Neuronal stem cell (in vitro differentiated cells): Measurements from ENCODE around the gene IL1RAPL2.

Experiments
- DNase-seq: peaks from one replicate; pipeline ENCODE4 v3.0.0-alpha.2; 2013; ENCODE audit warnings: low spot score
- H2AFZ ChIP-seq: one replicate; pipeline ENCODE4 v1.6.1; 2013; ENCODE audit warnings: mild to moderate bottlenecking, low read length, inconsistent platforms
- H2AK5ac ChIP-seq: 2 replicates; pipeline ENCODE4 v1.6.1; 2013; ENCODE audit warnings: low read depth, mild to moderate bottlenecking, inconsistent platforms, low read length, moderate library complexity, mixed read lengths
- H2BK120ac ChIP-seq: 2 replicates; pipeline ENCODE4 v1.6.1; 2013; ENCODE audit warnings: low read depth, mild to moderate bottlenecking, inconsistent platforms, low read length, moderate library complexity, mixed read lengths
- H2BK12ac ChIP-seq: one replicate; pipeline ENCODE4 v1.6.1; 2013; ENCODE audit warnings: low read length, inconsistent platforms
- H2BK15ac ChIP-seq: 2 replicates; pipeline ENCODE4 v1.6.1; 2013; ENCODE audit warnings: mild to moderate bottlenecking, low read length, inconsistent platforms, mixed read lengths
- H2BK5ac ChIP-seq: one replicate; pipeline ENCODE4 v1.6.1; 2013; ENCODE audit warnings: inconsistent platforms, mild to moderate bottlenecking, low read length, moderate library complexity
- H3K14ac ChIP-seq: one replicate; pipeline ENCODE4 v1.6.1; 2013; ENCODE audit warnings: low read length, inconsistent platforms
- H3K18ac ChIP-seq: 2 replicates; pipeline ENCODE4 v1.6.1; 2013; ENCODE audit warnings: low read length, inconsistent platforms
- H3K23ac ChIP-seq: 2 replicates; pipeline ENCODE4 v1.6.1; 2013; ENCODE audit warnings: low read depth, mild to moderate bottlenecking, mixed read lengths, low read length, inconsistent platforms; ENCODE audit not compliant: poor library complexity
- H3K27ac ChIP-seq: replicated peaks from 3 replicates; pipeline ENCODE4 v1.5.1; 2013; ENCODE audit warnings: low read length, inconsistent platforms
- H3K27me3 ChIP-seq, 3 experiments: 2 replicates each; pipeline ENCODE4 v1.6.1; 2013; ENCODE audit warnings: low read length in 3 of 3, mild to moderate bottlenecking in 2 of 3, inconsistent platforms in 1 of 3, low read depth in 1 of 3, mixed read lengths in 1 of 3, moderate library complexity in 1 of 3; ENCODE audit not compliant: control insufficient read depth in 3 of 3, insufficient read depth in 3 of 3
- H3K36me3 ChIP-seq, 2 donors: replicated peaks in 1 of 2; 2 replicates each; pipeline ENCODE4 v1.6.1; 2013; ENCODE audit warnings: low read length in 2 of 2; ENCODE audit not compliant: control insufficient read depth in 2 of 2, insufficient read depth in 2 of 2
- H3K4ac ChIP-seq: 2 replicates; pipeline ENCODE4 v1.6.1; 2013; ENCODE audit warnings: inconsistent platforms, mild to moderate bottlenecking, low read length, moderate library complexity
- H3K4me1 ChIP-seq, 2 donors: 1 replicate in 1 of 2; 2 replicates in 1 of 2; pipeline ENCODE4 v1.6.1; 2013; ENCODE audit warnings: low read length in 2 of 2, low read depth in 1 of 2; ENCODE audit not compliant: control insufficient read depth in 2 of 2, insufficient read depth in 1 of 2
- H3K4me2 ChIP-seq: one replicate; pipeline ENCODE4 v1.6.1; 2013; ENCODE audit warnings: mild to moderate bottlenecking, low read length, inconsistent platforms; ENCODE audit not compliant: insufficient read depth, poor library complexity, severe bottlenecking
- H3K4me3 ChIP-seq, 2 donors: 2 replicates each; pipeline ENCODE4 v1.5.1; 2013; ENCODE audit warnings: low read length in 2 of 2, mild to moderate bottlenecking in 2 of 2, inconsistent platforms in 1 of 2, moderate library complexity in 1 of 2
- H3K79me1 ChIP-seq: one replicate; pipeline ENCODE4 v1.6.1; 2013; ENCODE audit warnings: low read depth, mild to moderate bottlenecking, inconsistent platforms, low read length, moderate library complexity
- H3K9ac ChIP-seq: one replicate; pipeline ENCODE4 v1.6.1; 2013; ENCODE audit warnings: mild to moderate bottlenecking, low read depth, low read length, inconsistent platforms; ENCODE audit not compliant: poor library complexity
- H3K9me3 ChIP-seq, 2 donors: replicated peaks in 1 of 2; 2 replicates each; pipeline versions ENCODE3 to v1.6.1; 2013; ENCODE audit warnings: low read length in 2 of 2, mild to moderate bottlenecking in 2 of 2, inconsistent platforms in 1 of 2, low read depth in 1 of 2, mixed read lengths in 1 of 2, moderate library complexity in 1 of 2; ENCODE audit not compliant: control insufficient read depth in 2 of 2, insufficient read depth in 1 of 2
- H4K8ac ChIP-seq: one replicate; pipeline ENCODE4 v1.6.1; 2013; ENCODE audit warnings: low read depth, mild to moderate bottlenecking, inconsistent platforms, low read length, moderate library complexity
- H4K91ac ChIP-seq: one replicate; pipeline ENCODE4 v1.6.1; 2013; ENCODE audit warnings: low read length, low read depth, mild to moderate bottlenecking, inconsistent platforms; ENCODE audit not compliant: poor library complexity
- WGBS, 2 donors: extraction: QIAGEN DNeasy Blood & Tissue Kit; methylation state at CpG; one replicate each; pipeline ENCODE4 v1.1.7; 2013; ENCODE audit warnings: missing lambda C conversion rate in 2 of 2, mixed read lengths in 1 of 2; ENCODE audit not compliant: insufficient read length in 2 of 2, insufficient replicate concordance in 1 of 2; ENCODE audit errors: extremely low coverage in 2 of 2; 5-methylcytosine and 5-hydroxymethylcytosine counted together

The IL1RAPL2 gene

GRCh38 chrX:104728456-104728855, 162.5 kb downstream of the IL1RAPL2 start:
- Histone ChIP-seq H2BK12ac (no peak overlapping the region), H4K8ac (no peak overlapping the region), H3K23ac (no peak overlapping the region), H2AK5ac (no peak overlapping the region), H3K14ac (no peak overlapping the region), H3K4me2 (no peak overlapping the region), H3K27me3 (no peaks in the 10 kb centered on the region), H2BK15ac (no peak overlapping the region), H3K4me3 (no peak overlapping the region), H4K91ac (no peak overlapping the region), H2AFZ (no peak overlapping the region), H3K9me3 (no peaks in the 10 kb centered on the region), H3K79me1 (no peaks in the 10 kb centered on the region), H3K36me3 (no peaks in the 10 kb centered on the region), H3K18ac (no peak overlapping the region), H3K4me1 (no peaks in the 10 kb centered on the region), H2BK5ac (no peak overlapping the region), H2BK120ac (no peak overlapping the region), H3K4ac (no peak overlapping the region), H3K27ac (no peak overlapping the region), H3K9ac (no peak overlapping the region)
- WGBS, 2 donors: no CpG with 5 or more reads among the region's 3 CpGs
- DNase-seq: no peak

DNA sequence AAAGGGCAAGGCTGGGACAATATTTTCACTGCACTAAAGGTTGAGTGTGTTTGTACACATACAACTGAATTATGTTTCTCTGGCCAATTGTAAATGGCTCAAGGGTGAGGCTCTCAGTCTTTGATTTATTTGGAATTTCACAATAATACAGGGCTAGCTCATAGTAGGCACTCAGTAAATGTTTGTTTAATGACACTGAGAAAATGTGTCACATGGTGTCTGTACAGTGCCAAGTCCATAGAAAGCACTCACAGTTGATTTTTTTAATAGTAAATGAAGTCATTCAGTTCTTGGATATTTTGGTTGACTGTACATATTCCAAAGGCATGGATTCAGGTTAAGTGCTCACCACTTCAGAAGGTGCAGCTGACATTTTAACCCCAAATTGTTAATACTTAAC, 176.4 kb downstream of the IL1RAPL2 start:
- no peak overlapping the region for H3K14ac ChIP-seq
- no peaks in the 10 kb centered on the region for H3K4me1 ChIP-seq
- H3K9me3 ChIP-seq: no peaks in the 10 kb centered on the region
- no peak overlapping the region for H3K27ac ChIP-seq
- H3K23ac ChIP-seq: no peak overlapping the region
- DNase-seq: no peak
- H2AFZ ChIP-seq: no peak overlapping the region
- no peak overlapping the region for H3K4me3 ChIP-seq
- H2BK120ac ChIP-seq: no peak overlapping the region
- no peak overlapping the region for H3K4me2 ChIP-seq
- H3K4ac ChIP-seq: no peak overlapping the region
- H3K27me3 ChIP-seq: peaks cover 0 to 3% (median 0%) of the 10 kb centered on the region in 3 experiments
- no peaks in the 10 kb centered on the region for H3K79me1 ChIP-seq
- no peak overlapping the region for H4K8ac ChIP-seq
- no peak overlapping the region for H2AK5ac ChIP-seq
- no peaks in the 10 kb centered on the region for H3K36me3 ChIP-seq
- H2BK12ac ChIP-seq: no peak overlapping the region
- H3K9ac ChIP-seq: no peak overlapping the region
- no peak overlapping the region for H3K18ac ChIP-seq
- H2BK15ac ChIP-seq: no peak overlapping the region
- no peak overlapping the region for H4K91ac ChIP-seq
- no peak overlapping the region for H2BK5ac ChIP-seq

DNA sequence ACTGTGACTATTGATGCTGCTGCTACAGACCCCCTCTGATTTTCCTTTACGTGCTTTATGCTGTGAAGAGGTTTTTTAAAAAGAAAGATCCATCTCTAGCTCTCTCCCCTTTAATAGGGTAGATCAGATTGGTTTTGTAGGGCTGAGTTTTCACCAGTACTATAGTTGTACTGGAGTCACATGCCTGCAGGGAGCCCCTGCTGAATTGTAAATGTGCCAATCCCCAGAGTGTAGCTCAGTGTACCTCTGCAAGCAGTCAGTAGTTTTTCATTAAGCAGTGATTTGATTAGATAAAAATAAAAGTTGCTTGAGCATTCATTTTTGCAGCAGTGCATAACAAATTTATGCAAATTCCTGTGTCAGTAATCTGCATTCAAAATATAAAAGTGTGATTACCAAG, 179.2 kb downstream of the IL1RAPL2 start:
- Histone ChIP-seq H4K8ac (no peak overlapping the region), H3K14ac (no peak overlapping the region), H3K9me3 (no peaks in the 10 kb centered on the region), H2BK5ac (no peak overlapping the region), H3K4me1 (no peaks in the 10 kb centered on the region), H2BK120ac (no peak overlapping the region), H3K27ac (no peak overlapping the region), H3K4me3 (no peak overlapping the region), H3K36me3 (no peaks in the 10 kb centered on the region), H3K9ac (no peak overlapping the region), H3K18ac (no peak overlapping the region), H2AK5ac (no peak overlapping the region), H3K79me1 (no peaks in the 10 kb centered on the region), H2AFZ (no peak overlapping the region), H2BK15ac (no peak overlapping the region), H3K23ac (no peak overlapping the region), H3K4ac (no peak overlapping the region), H2BK12ac (no peak overlapping the region), H3K27me3 (peaks cover 0 to 3% (median 0%) of the 10 kb centered on the region in 3 experiments), H4K91ac (no peak overlapping the region), H3K4me2 (no peak overlapping the region)
- DNase-seq: no peak
- WGBS, 2 donors: no CpG with 5 or more reads among the region's 1 CpG

GRCh38 chrX:104749951-104750610, 184.1 kb downstream of the IL1RAPL2 start:
- H3K18ac ChIP-seq: no peak overlapping the region
- H2AFZ ChIP-seq: no peak overlapping the region
- no peak overlapping the region for H2BK15ac ChIP-seq
- no peak overlapping the region for H2BK120ac ChIP-seq
- no peak overlapping the region for H3K23ac ChIP-seq
- H3K4me3 ChIP-seq: no peak overlapping the region
- H3K9ac ChIP-seq: no peak overlapping the region
- no peak overlapping the region for H4K8ac ChIP-seq
- no peak overlapping the region for H2AK5ac ChIP-seq
- H3K27ac ChIP-seq: no peak overlapping the region
- WGBS, 2 donors: no CpG with 5 or more reads among the region's 2 CpGs
- no peak for DNase-seq
- no peaks in the 10 kb centered on the region for H3K79me1 ChIP-seq
- H3K4ac ChIP-seq: no peak overlapping the region
- H2BK12ac ChIP-seq: no peak overlapping the region
- no peaks in the 10 kb centered on the region for H3K36me3 ChIP-seq
- H3K4me1 ChIP-seq: no peaks in the 10 kb centered on the region
- no peak overlapping the region for H3K14ac ChIP-seq
- no peak overlapping the region for H2BK5ac ChIP-seq
- H3K27me3 ChIP-seq: no peaks in the 10 kb centered on the region
- H4K91ac ChIP-seq: no peak overlapping the region
- no peaks in the 10 kb centered on the region for H3K9me3 ChIP-seq
- no peak overlapping the region for H3K4me2 ChIP-seq
